ENCODE measurements around the gene KIAA0232. TPM values are rescaled to one million over a fixed set of nuclear protein-coding genes. Genes with fewer than 3 reads are reported as not detected.
"Not testable (repeated sequence)": the region's sequence is repeated elsewhere in the genome, so short reads cannot be mapped to it uniquely, and the experiment has no call there.

The KIAA0232 gene
- total RNA-seq, 2 experiments from 2014 or later, result 16.5 to 17.3 TPM

- CTCF ChIA-PET, result no interaction called here
- H3K36me3 Mint-ChIP-seq (ENCODE audit: low read depth), result peaks cover 27% of the 10 kb centered on the region
- no peak for DNase-seq
- no peaks in the 10 kb centered on the region for H3K27me3 Mint-ChIP-seq
- no peak overlapping the region for H3K27ac Mint-ChIP-seq
- no peak overlapping the region for H3K4me3 Mint-ChIP-seq
- H3K9me3 Mint-ChIP-seq, result no peaks in the 10 kb centered on the region
- POLR2A ChIA-PET, result no interaction called here
- H3K4me1 Mint-ChIP-seq, result peaks cover 9% of the 10 kb centered on the region
These were observed 46.6 kb downstream of the KIAA0232 start for GRCh38 chr4:6829086-6829485.

- Mint-ChIP-seq H3K4me1 (no peaks in the 10 kb centered on the region), H3K4me3 (no peak overlapping the region), H3K36me3 (ENCODE audit: low read depth) (peaks cover 26% of the 10 kb centered on the region), H3K9me3 (no peaks in the 10 kb centered on the region), H3K27ac (no peak overlapping the region), H3K27me3 (no peaks in the 10 kb centered on the region)
- CTCF ChIA-PET, result no interaction called here
- POLR2A ChIA-PET, result no interaction called here
- DNase-seq, result no peak
These were observed 52.3 kb downstream of the KIAA0232 start for GRCh38 chr4:6834867-6835266.

DNA sequence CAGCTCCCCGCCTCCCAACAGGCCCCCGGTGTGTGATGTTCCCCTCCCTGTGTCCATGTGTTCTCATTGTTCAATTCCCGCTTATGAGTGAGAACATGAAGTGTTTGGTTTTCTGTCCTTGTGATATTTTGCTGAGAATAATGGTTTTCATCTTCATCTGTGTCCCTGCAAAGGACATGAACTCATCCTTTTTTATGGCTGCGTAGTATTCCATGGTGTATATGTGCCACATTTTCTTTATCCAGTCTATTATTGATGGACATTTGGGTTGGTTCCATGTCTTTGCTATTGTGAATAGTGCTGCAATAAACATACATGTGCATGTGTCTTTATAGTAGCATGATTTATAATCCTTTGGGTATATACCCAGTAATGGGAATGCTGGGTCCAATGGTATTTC, 53.1 kb downstream of the KIAA0232 start:
- H3K4me1 Mint-ChIP-seq, POLR2A ChIA-PET, H3K4me3 Mint-ChIP-seq, H3K9me3 Mint-ChIP-seq, H3K27me3 Mint-ChIP-seq, H3K27ac Mint-ChIP-seq, DNase-seq, CTCF ChIA-PET: not testable (repeated sequence)
- peaks cover 25% of the 10 kb centered on the region for H3K36me3 Mint-ChIP-seq (ENCODE audit: low read depth)

DNA sequence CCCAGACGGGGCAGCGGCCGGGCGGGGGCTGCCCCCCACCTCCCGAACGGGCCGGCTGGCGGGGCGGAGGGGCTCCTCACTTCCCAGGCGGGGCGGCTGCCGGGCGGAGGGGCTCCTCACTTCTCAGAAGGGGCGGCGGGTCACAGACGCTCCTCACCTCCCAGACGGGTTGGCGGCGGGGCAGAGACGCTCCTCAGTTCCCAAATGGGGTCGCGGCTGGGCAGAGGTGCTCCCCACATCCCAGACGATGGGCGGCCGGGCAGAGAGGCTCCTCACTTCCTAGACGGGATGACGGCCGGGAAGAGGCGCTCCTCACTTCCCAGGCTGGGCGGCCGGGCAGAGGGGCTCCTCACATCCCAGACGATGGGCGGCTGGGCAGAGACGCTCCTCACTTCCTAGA, 54.6 kb downstream of the KIAA0232 start:
- POLR2A ChIA-PET, DNase-seq, H3K27me3 Mint-ChIP-seq, H3K9me3 Mint-ChIP-seq, H3K4me1 Mint-ChIP-seq, CTCF ChIA-PET, H3K4me3 Mint-ChIP-seq, H3K27ac Mint-ChIP-seq: not testable (repeated sequence)
- H3K36me3 Mint-ChIP-seq (ENCODE audit: low read depth), result peaks cover 14% of the 10 kb centered on the region

DNA sequence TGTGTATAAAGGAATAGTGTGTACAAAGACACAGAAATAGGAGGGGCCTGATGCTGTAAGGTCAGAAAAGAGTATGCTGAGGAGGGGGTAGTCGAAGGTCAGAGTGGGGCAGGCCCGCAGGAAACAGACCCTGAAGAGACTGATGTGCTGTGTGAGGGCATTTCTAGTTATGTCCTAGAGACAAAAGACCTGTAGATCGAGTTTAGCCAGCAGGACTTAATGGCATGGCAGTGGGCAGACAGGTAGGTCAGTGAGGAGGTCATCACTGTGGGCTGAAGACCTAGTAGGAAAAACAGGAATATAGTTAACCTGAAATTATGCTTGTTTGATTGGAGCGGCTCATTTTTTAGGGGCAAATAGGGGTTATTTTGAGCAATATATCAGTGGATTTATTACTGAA, 57.1 kb downstream of the KIAA0232 start:
- ChIA-PET CTCF (interaction anchor here (1.8 kb wide), 1 partner anchor 24 kb away, joined by 5 read pairs; no protein-coding TSS in a partner anchor), POLR2A (no interaction called here)
- Mint-ChIP-seq H3K27ac (no peak overlapping the region), H3K4me1 (peaks cover 2% of the 10 kb centered on the region), H3K27me3 (no peaks in the 10 kb centered on the region), H3K4me3 (no peak overlapping the region), H3K9me3 (no peaks in the 10 kb centered on the region), H3K36me3 (ENCODE audit: low read depth) (peaks cover 22% of the 10 kb centered on the region)
- no peak for DNase-seq

GRCh38 chr4:6840062-6840976, 57.8 kb downstream of the KIAA0232 start:
- ChIA-PET POLR2A (no interaction called here), CTCF (no interaction called here)
- H3K4me3 Mint-ChIP-seq, result no peak overlapping the region
- no peak overlapping the region for H3K27ac Mint-ChIP-seq
- H3K9me3 Mint-ChIP-seq, result no peaks in the 10 kb centered on the region
- H3K27me3 Mint-ChIP-seq, result no peaks in the 10 kb centered on the region
- peaks cover 22% of the 10 kb centered on the region for H3K36me3 Mint-ChIP-seq (ENCODE audit: low read depth)
- DNase-seq, result no peak
- peaks cover 2% of the 10 kb centered on the region for H3K4me1 Mint-ChIP-seq

DNA sequence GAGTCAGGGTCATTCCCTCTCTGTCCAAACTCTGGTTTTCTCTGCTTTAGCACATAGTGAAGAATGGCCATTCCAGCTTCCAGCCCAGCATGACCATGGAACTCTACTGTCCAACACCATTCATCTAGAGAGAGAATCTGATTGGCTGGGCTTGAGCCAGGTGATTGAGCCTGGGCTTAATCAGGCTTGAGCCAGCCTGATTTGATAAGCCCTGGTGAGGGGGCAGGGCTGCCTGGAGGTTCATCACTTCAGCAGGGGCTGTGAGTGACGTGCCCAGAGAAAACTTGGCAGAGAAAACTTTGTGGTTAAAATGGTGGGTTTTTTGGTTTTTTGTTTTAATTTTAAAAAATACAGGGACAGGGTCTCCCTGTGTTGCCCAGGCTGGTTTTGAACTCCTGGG, 62.5 kb downstream of the KIAA0232 start:
- Mint-ChIP-seq H3K9me3 (peaks cover 6% of the 10 kb centered on the region), H3K27me3 (no peaks in the 10 kb centered on the region), H3K27ac (no peak overlapping the region), H3K4me3 (no peak overlapping the region), H3K36me3 (ENCODE audit: low read depth) (peaks cover 30% of the 10 kb centered on the region), H3K4me1 (peaks cover 7% of the 10 kb centered on the region)
- ChIA-PET POLR2A (no interaction called here), CTCF (interaction anchor here (0.8 to 1.7 kb wide), 2 partner anchors 18 to 29 kb away, joined by 3 to 4 read pairs; no protein-coding TSS in a partner anchor)
- no peak for DNase-seq

GRCh38 chr4:6845574-6845973, 63.0 kb downstream of the KIAA0232 start:
- Mint-ChIP-seq H3K9me3 (peaks cover 8% of the 10 kb centered on the region), H3K36me3 (ENCODE audit: low read depth) (peaks cover 33% of the 10 kb centered on the region), H3K27me3 (no peaks in the 10 kb centered on the region), H3K27ac (no peak overlapping the region), H3K4me3 (no peak overlapping the region), H3K4me1 (peaks cover 5% of the 10 kb centered on the region)
- ChIA-PET POLR2A (interaction anchor here (0.7 kb wide), 1 partner anchor 72 kb away, joined by 3 read pairs; no protein-coding TSS in a partner anchor), CTCF (interaction anchor here (0.8 to 1.7 kb wide), 2 partner anchors 17 to 28 kb away, joined by 3 to 4 read pairs; no protein-coding TSS in a partner anchor)
- DNase-seq, result no peak

GRCh38 chr4:6847178-6847577, 64.7 kb downstream of the KIAA0232 start:
- peaks cover 5% of the 10 kb centered on the region for H3K4me1 Mint-ChIP-seq
- CTCF ChIA-PET, result interaction anchor here (0.5 to 1.7 kb wide), 3 partner anchors 21 to 195 kb away, joined by 4 read pairs; partner anchors contain the start of gene TADA2B
- peaks cover 15% of the 10 kb centered on the region for H3K9me3 Mint-ChIP-seq
- H3K27ac Mint-ChIP-seq, result no peak overlapping the region
- POLR2A ChIA-PET, result no interaction called here
- peaks cover 47% of the 10 kb centered on the region for H3K36me3 Mint-ChIP-seq (ENCODE audit: low read depth)
- no peak overlapping the region for H3K4me3 Mint-ChIP-seq
- no peak for DNase-seq
- no peaks in the 10 kb centered on the region for H3K27me3 Mint-ChIP-seq

- no peaks in the 10 kb centered on the region for H3K27me3 Mint-ChIP-seq
- ChIA-PET CTCF (interaction anchor here (1.4 kb wide), 1 partner anchor 25 kb away, joined by 5 read pairs; no protein-coding TSS in a partner anchor), POLR2A (no interaction called here)
- H3K4me3 Mint-ChIP-seq, result no peak overlapping the region
- no peak overlapping the region for H3K27ac Mint-ChIP-seq
- H3K4me1 Mint-ChIP-seq, result peaks cover 8% of the 10 kb centered on the region
- H3K36me3 Mint-ChIP-seq (ENCODE audit: low read depth), result peaks cover 58% of the 10 kb centered on the region
- DNase-seq, result no peak
- peaks cover 21% of the 10 kb centered on the region for H3K9me3 Mint-ChIP-seq
These were observed 66.3 kb downstream of the KIAA0232 start for GRCh38 chr4:6848717-6849305.

GRCh38 chr4:6849691-6850090, 67.2 kb downstream of the KIAA0232 start:
- Mint-ChIP-seq H3K4me3 (no peak overlapping the region), H3K27me3 (no peaks in the 10 kb centered on the region), H3K4me1 (peaks cover 8% of the 10 kb centered on the region), H3K36me3 (ENCODE audit: low read depth) (peaks cover 54% of the 10 kb centered on the region), H3K27ac (no peak overlapping the region), H3K9me3 (peaks cover 21% of the 10 kb centered on the region)
- no peak for DNase-seq
- POLR2A ChIA-PET, result no interaction called here
- CTCF ChIA-PET, result interaction anchor here (0.6 to 1.4 kb wide), 4 partner anchors 24 to 106 kb away, joined by 3 to 5 read pairs (median 4); no protein-coding TSS in a partner anchor

- H3K36me3 Mint-ChIP-seq (ENCODE audit: low read depth), result peaks cover 45% of the 10 kb centered on the region
- ChIA-PET POLR2A (no interaction called here), CTCF (interaction anchor here (1.3 to 2.2 kb wide), 3 partner anchors 22 to 55 kb away, joined by 3 to 9 read pairs (median 5); no protein-coding TSS in a partner anchor)
- no peak for DNase-seq
- peaks cover 21% of the 10 kb centered on the region for H3K9me3 Mint-ChIP-seq
- no peak overlapping the region for H3K4me3 Mint-ChIP-seq
- no peak overlapping the region for H3K27ac Mint-ChIP-seq
- no peaks in the 10 kb centered on the region for H3K27me3 Mint-ChIP-seq
- peaks cover 15% of the 10 kb centered on the region for H3K4me1 Mint-ChIP-seq
These were observed 68.9 kb downstream of the KIAA0232 start for GRCh38 chr4:6851431-6851830.

DNA sequence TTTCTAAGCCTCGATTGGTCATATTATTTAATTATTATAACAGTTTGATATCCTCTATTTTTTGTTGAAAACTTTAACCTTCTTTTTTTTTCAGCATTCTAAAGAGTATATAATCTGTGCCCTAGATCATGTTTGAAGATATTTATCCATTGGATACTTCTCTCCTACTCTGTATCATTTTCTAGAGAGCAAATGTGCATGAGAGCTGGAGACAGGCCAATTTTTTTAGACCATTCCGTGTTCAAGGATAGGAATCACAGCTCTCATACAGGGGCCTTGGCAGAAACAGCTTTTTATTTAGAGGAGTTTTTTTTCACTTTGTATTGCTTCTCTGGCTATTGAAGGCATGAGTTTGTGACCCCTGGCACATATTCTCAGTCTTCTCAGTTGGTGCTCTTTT, 69.4 kb downstream of the KIAA0232 start:
- POLR2A ChIA-PET, result no interaction called here

More for the DNA sequence above, 69.4 kb downstream of the KIAA0232 start:
- Mint-ChIP-seq H3K36me3 (ENCODE audit: low read depth) (peaks cover 44% of the 10 kb centered on the region), H3K4me1 (peaks cover 15% of the 10 kb centered on the region), H3K9me3 (peaks cover 21% of the 10 kb centered on the region), H3K4me3 (no peak overlapping the region), H3K27me3 (no peaks in the 10 kb centered on the region), H3K27ac (no peak overlapping the region)
- no peak for DNase-seq
- CTCF ChIA-PET, result interaction anchor here (1.3 to 2.2 kb wide), 4 partner anchors 11 to 55 kb away, joined by 3 to 9 read pairs (median 4); no protein-coding TSS in a partner anchor
